ENCODE measurements around the gene TMX3. TPM values are rescaled to one million over a fixed set of nuclear protein-coding genes. Genes with fewer than 3 reads are reported as not detected.

The TMX3 gene
- polyA plus RNA-seq, 1 donor from 2014 or later: 158 TPM

GRCh38 chr18:68660354-68661183 lies 54.3 kb downstream of the TMX3 start:
- Histone ChIP-seq H3K79me2 (replicated peaks; ENCODE audit: insufficient read depth, low read length) (no peaks in the 10 kb centered on the region), H3F3A (ENCODE audit: insufficient read depth, low read length, poor library complexity, severe bottlenecking) (no peaks in the 10 kb centered on the region), H2AFZ (ENCODE audit: low read depth, low read length) (no peak overlapping the region), H3K9ac (ENCODE audit: low read length) (no peak overlapping the region), H4K20me1 (ENCODE audit: insufficient read depth) (no peaks in the 10 kb centered on the region), H3K4me3 (ENCODE audit: low read length) (no peak overlapping the region), H3K9me3 (ENCODE audit: low read length) (no peaks in the 10 kb centered on the region), H3K36me3 (ENCODE audit: insufficient read depth, low read length) (no peaks in the 10 kb centered on the region), H3K4me2 (ENCODE audit: low read length) (no peak overlapping the region), H3K27me3 (ENCODE audit: insufficient read depth, low read depth, low read length) (no peaks in the 10 kb centered on the region), H3K9me2 (ENCODE audit: insufficient read depth, low read length) (no peaks in the 10 kb centered on the region), H3K27ac (ENCODE audit: low read length) (peak overlapping the region; percentile 37)
- TF ChIP-seq TAF1 (IDR thresholded peaks at IDR 0.05; ENCODE audit: low read depth) (no peak), RAD21 (conservative IDR thresholded peaks at IDR 0.05) (peak; percentile 81), EZH2 (IDR thresholded peaks at IDR 0.05; ENCODE audit: borderline replicate concordance, insufficient read depth, low read length, poor library complexity, severe bottlenecking) (no peak), POLR2AphosphoS5 (IDR thresholded peaks at IDR 0.05) (no peak), MXI1 (conservative IDR thresholded peaks at IDR 0.05; ENCODE audit: poor library complexity, severe bottlenecking) (no peak), SMC3 (conservative IDR thresholded peaks at IDR 0.05; ENCODE audit: poor library complexity) (peak; percentile 84)
- TF ChIP-seq, protein P1, sequence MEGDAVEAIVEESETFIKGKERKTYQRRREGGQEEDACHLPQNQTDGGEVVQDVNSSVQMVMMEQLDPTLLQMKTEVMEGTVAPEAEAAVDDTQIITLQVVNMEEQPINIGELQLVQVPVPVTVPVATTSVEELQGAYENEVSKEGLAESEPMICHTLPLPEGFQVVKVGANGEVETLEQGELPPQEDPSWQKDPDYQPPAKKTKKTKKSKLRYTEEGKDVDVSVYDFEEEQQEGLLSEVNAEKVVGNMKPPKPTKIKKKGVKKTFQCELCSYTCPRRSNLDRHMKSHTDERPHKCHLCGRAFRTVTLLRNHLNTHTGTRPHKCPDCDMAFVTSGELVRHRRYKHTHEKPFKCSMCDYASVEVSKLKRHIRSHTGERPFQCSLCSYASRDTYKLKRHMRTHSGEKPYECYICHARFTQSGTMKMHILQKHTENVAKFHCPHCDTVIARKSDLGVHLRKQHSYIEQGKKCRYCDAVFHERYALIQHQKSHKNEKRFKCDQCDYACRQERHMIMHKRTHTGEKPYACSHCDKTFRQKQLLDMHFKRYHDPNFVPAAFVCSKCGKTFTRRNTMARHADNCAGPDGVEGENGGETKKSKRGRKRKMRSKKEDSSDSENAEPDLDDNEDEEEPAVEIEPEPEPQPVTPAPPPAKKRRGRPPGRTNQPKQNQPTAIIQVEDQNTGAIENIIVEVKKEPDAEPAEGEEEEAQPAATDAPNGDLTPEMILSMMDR (IDR thresholded peaks at IDR 0.05; ENCODE audit: poor library complexity, severe bottlenecking): peak; percentile 76

DNA sequence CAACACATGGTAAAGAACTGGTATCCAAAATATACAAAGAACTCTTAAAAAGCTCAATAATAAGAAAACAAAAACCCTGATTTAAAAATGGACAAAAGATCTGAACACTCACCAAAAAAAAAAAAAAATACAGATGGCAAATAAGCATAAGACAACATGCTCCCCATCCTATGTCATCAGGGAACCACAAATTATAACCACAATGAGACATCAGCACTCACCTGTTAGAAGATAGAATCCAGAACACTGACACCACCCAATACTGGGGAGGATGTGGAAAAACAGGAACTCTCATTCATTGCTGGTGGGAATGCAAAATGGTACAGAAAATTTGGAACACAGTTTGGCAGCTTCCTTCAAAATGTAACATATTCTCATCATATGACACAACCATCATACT lies 66.7 kb downstream of the TMX3 start:
- no peaks in the 10 kb centered on the region for H3K27me3 ChIP-seq (ENCODE audit: insufficient read depth, low read depth, low read length)
- no peak overlapping the region for H2AFZ ChIP-seq (ENCODE audit: low read depth, low read length)
- H3K4me3 ChIP-seq (ENCODE audit: low read length): no peak overlapping the region
- TF ChIP-seq, protein P1 (IDR thresholded peaks at IDR 0.05; ENCODE audit: poor library complexity, severe bottlenecking): no peak
- TF ChIP-seq POLR2AphosphoS5 (IDR thresholded peaks at IDR 0.05): no peak
- TF ChIP-seq TAF1 (IDR thresholded peaks at IDR 0.05; ENCODE audit: low read depth): no peak
- TF ChIP-seq, protein P2, sequence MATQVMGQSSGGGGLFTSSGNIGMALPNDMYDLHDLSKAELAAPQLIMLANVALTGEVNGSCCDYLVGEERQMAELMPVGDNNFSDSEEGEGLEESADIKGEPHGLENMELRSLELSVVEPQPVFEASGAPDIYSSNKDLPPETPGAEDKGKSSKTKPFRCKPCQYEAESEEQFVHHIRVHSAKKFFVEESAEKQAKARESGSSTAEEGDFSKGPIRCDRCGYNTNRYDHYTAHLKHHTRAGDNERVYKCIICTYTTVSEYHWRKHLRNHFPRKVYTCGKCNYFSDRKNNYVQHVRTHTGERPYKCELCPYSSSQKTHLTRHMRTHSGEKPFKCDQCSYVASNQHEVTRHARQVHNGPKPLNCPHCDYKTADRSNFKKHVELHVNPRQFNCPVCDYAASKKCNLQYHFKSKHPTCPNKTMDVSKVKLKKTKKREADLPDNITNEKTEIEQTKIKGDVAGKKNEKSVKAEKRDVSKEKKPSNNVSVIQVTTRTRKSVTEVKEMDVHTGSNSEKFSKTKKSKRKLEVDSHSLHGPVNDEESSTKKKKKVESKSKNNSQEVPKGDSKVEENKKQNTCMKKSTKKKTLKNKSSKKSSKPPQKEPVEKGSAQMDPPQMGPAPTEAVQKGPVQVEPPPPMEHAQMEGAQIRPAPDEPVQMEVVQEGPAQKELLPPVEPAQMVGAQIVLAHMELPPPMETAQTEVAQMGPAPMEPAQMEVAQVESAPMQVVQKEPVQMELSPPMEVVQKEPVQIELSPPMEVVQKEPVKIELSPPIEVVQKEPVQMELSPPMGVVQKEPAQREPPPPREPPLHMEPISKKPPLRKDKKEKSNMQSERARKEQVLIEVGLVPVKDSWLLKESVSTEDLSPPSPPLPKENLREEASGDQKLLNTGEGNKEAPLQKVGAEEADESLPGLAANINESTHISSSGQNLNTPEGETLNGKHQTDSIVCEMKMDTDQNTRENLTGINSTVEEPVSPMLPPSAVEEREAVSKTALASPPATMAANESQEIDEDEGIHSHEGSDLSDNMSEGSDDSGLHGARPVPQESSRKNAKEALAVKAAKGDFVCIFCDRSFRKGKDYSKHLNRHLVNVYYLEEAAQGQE (IDR thresholded peaks at IDR 0.05; ENCODE audit: borderline replicate concordance): no peak
- TF ChIP-seq EP300 (conservative IDR thresholded peaks at IDR 0.05; ENCODE audit: poor library complexity, severe bottlenecking): no peak
- TF ChIP-seq EZH2 (IDR thresholded peaks at IDR 0.05; ENCODE audit: borderline replicate concordance, insufficient read depth, low read length, poor library complexity, severe bottlenecking): no peak
- TF ChIP-seq RAD21 (conservative IDR thresholded peaks at IDR 0.05): no peak
- TF ChIP-seq MXI1 (conservative IDR thresholded peaks at IDR 0.05; ENCODE audit: poor library complexity, severe bottlenecking): no peak
- TF ChIP-seq SMC3 (conservative IDR thresholded peaks at IDR 0.05; ENCODE audit: poor library complexity): no peak
- no peaks in the 10 kb centered on the region for H4K20me1 ChIP-seq (ENCODE audit: insufficient read depth)
- H3K79me2 ChIP-seq (replicated peaks; ENCODE audit: insufficient read depth, low read length): no peaks in the 10 kb centered on the region
- H3K4me2 ChIP-seq (ENCODE audit: low read length): no peak overlapping the region
- H3K9me2 ChIP-seq (ENCODE audit: insufficient read depth, low read length): no peaks in the 10 kb centered on the region
- no peaks in the 10 kb centered on the region for H3K9me3 ChIP-seq (ENCODE audit: low read length)
- no peaks in the 10 kb centered on the region for H3K36me3 ChIP-seq (ENCODE audit: insufficient read depth, low read length)
- H3K27ac ChIP-seq (ENCODE audit: low read length): no peak overlapping the region
- no peaks in the 10 kb centered on the region for H3F3A ChIP-seq (ENCODE audit: insufficient read depth, low read length, poor library complexity, severe bottlenecking)
- H3K9ac ChIP-seq (ENCODE audit: low read length): no peak overlapping the region
